Neuronal stem cell (in vitro differentiated cells): ENCODE results near the gene CITED1.
"Not testable (repeated sequence)": the region's sequence is repeated elsewhere in the genome, so short reads cannot be mapped to it uniquely, and the experiment has no call there.

Experiments used
- DNase-seq: peaks from one replicate; pipeline ENCODE4 v3.0.0-alpha.2; 2013; ENCODE audit warnings: low spot score
- H2AFZ ChIP-seq: one replicate; pipeline ENCODE4 v1.6.1; 2013; ENCODE audit warnings: mild to moderate bottlenecking, low read length, inconsistent platforms
- H2AK5ac ChIP-seq: 2 replicates; pipeline ENCODE4 v1.6.1; 2013; ENCODE audit warnings: low read depth, mild to moderate bottlenecking, inconsistent platforms, low read length, moderate library complexity, mixed read lengths
- H2BK120ac ChIP-seq: 2 replicates; pipeline ENCODE4 v1.6.1; 2013; ENCODE audit warnings: low read depth, mild to moderate bottlenecking, inconsistent platforms, low read length, moderate library complexity, mixed read lengths
- H2BK12ac ChIP-seq: one replicate; pipeline ENCODE4 v1.6.1; 2013; ENCODE audit warnings: low read length, inconsistent platforms
- H2BK15ac ChIP-seq: 2 replicates; pipeline ENCODE4 v1.6.1; 2013; ENCODE audit warnings: mild to moderate bottlenecking, low read length, inconsistent platforms, mixed read lengths
- H2BK5ac ChIP-seq: one replicate; pipeline ENCODE4 v1.6.1; 2013; ENCODE audit warnings: inconsistent platforms, mild to moderate bottlenecking, low read length, moderate library complexity
- H3K14ac ChIP-seq: one replicate; pipeline ENCODE4 v1.6.1; 2013; ENCODE audit warnings: low read length, inconsistent platforms
- H3K18ac ChIP-seq: 2 replicates; pipeline ENCODE4 v1.6.1; 2013; ENCODE audit warnings: low read length, inconsistent platforms
- H3K23ac ChIP-seq: 2 replicates; pipeline ENCODE4 v1.6.1; 2013; ENCODE audit warnings: low read depth, mild to moderate bottlenecking, mixed read lengths, low read length, inconsistent platforms; ENCODE audit not compliant: poor library complexity
- H3K27ac ChIP-seq: replicated peaks from 3 replicates; pipeline ENCODE4 v1.5.1; 2013; ENCODE audit warnings: low read length, inconsistent platforms
- H3K27me3 ChIP-seq, 3 experiments: 2 replicates each; pipeline ENCODE4 v1.6.1; 2013; ENCODE audit warnings: low read length in 3 of 3, mild to moderate bottlenecking in 2 of 3, inconsistent platforms in 1 of 3, low read depth in 1 of 3, mixed read lengths in 1 of 3, moderate library complexity in 1 of 3; ENCODE audit not compliant: control insufficient read depth in 3 of 3, insufficient read depth in 3 of 3
- H3K36me3 ChIP-seq, 2 donors: replicated peaks in 1 of 2; 2 replicates each; pipeline ENCODE4 v1.6.1; 2013; ENCODE audit warnings: low read length in 2 of 2; ENCODE audit not compliant: control insufficient read depth in 2 of 2, insufficient read depth in 2 of 2
- H3K4ac ChIP-seq: 2 replicates; pipeline ENCODE4 v1.6.1; 2013; ENCODE audit warnings: inconsistent platforms, mild to moderate bottlenecking, low read length, moderate library complexity
- H3K4me1 ChIP-seq, 2 donors: 1 replicate in 1 of 2; 2 replicates in 1 of 2; pipeline ENCODE4 v1.6.1; 2013; ENCODE audit warnings: low read length in 2 of 2, low read depth in 1 of 2; ENCODE audit not compliant: control insufficient read depth in 2 of 2, insufficient read depth in 1 of 2
- H3K4me2 ChIP-seq: one replicate; pipeline ENCODE4 v1.6.1; 2013; ENCODE audit warnings: mild to moderate bottlenecking, low read length, inconsistent platforms; ENCODE audit not compliant: insufficient read depth, poor library complexity, severe bottlenecking
- H3K4me3 ChIP-seq, 2 donors: 2 replicates each; pipeline ENCODE4 v1.5.1; 2013; ENCODE audit warnings: low read length in 2 of 2, mild to moderate bottlenecking in 2 of 2, inconsistent platforms in 1 of 2, moderate library complexity in 1 of 2
- H3K79me1 ChIP-seq: one replicate; pipeline ENCODE4 v1.6.1; 2013; ENCODE audit warnings: low read depth, mild to moderate bottlenecking, inconsistent platforms, low read length, moderate library complexity
- H3K9ac ChIP-seq: one replicate; pipeline ENCODE4 v1.6.1; 2013; ENCODE audit warnings: mild to moderate bottlenecking, low read depth, low read length, inconsistent platforms; ENCODE audit not compliant: poor library complexity
- H3K9me3 ChIP-seq, 2 donors: replicated peaks in 1 of 2; 2 replicates each; pipeline versions ENCODE3 to v1.6.1; 2013; ENCODE audit warnings: low read length in 2 of 2, mild to moderate bottlenecking in 2 of 2, inconsistent platforms in 1 of 2, low read depth in 1 of 2, mixed read lengths in 1 of 2, moderate library complexity in 1 of 2; ENCODE audit not compliant: control insufficient read depth in 2 of 2, insufficient read depth in 1 of 2
- H4K8ac ChIP-seq: one replicate; pipeline ENCODE4 v1.6.1; 2013; ENCODE audit warnings: low read depth, mild to moderate bottlenecking, inconsistent platforms, low read length, moderate library complexity
- H4K91ac ChIP-seq: one replicate; pipeline ENCODE4 v1.6.1; 2013; ENCODE audit warnings: low read length, low read depth, mild to moderate bottlenecking, inconsistent platforms; ENCODE audit not compliant: poor library complexity
- WGBS, 2 donors: extraction: QIAGEN DNeasy Blood & Tissue Kit; methylation state at CpG; one replicate each; pipeline ENCODE4 v1.1.7; 2013; ENCODE audit warnings: missing lambda C conversion rate in 2 of 2, mixed read lengths in 1 of 2; ENCODE audit not compliant: insufficient read length in 2 of 2, insufficient replicate concordance in 1 of 2; ENCODE audit errors: extremely low coverage in 2 of 2; 5-methylcytosine and 5-hydroxymethylcytosine counted together

The CITED1 gene

DNA sequence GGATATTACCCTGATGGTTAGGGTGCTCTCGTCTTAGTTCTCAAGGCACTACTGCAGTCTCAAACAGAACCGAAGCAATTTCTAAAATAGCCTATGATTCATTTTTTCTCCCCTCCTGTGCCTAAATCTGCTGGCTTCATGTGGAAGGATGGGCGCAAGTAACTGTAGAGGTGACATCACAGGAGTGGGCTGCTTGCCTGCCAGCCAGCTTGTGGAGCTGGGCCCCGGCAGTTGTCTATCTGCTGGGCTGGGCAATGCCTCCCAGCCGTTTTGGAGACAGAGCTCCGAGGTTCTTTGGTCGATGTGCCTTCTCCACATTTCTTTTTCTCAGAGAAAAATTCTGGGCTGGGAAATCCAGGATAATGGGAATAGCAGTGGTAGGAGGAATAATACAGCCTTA, 34.3 kb upstream of the CITED1 start:
- no CpG with 5 or more reads among the region's 7 CpGs for WGBS, 2 donors
- Histone ChIP-seq H3K79me1 (no peaks in the 10 kb centered on the region), H2AFZ (no peak overlapping the region)

DNA sequence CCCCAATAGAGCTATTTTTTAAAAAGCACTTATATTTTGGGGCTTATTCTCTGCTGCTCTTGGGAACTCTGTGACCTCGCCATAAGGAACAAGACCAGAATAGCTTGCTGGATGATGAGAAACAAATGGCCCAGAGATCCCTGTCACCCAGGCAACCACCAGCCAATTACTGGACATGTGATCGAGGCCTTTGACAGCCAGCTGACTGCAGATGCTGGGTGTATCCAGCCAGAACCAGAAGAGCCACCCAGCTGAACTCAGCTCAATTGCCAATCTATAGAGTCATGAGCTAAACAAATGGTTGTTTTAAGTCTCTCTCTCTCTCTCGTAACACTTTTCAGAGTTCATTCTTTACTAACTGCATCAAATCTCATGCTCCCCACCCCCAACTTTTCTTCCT, 24.4 kb upstream of the CITED1 start:
- H3K18ac ChIP-seq = no peak overlapping the region
- no CpG with 5 or more reads among the region's 3 CpGs for WGBS, 2 donors

More for the DNA sequence above, 34.3 kb upstream of the CITED1 start:
- Histone ChIP-seq H3K27me3 (peaks cover 0 to 8% (median 0%) of the 10 kb centered on the region in 3 experiments), H3K27ac (no peak overlapping the region), H3K18ac (no peak overlapping the region), H4K8ac (no peak overlapping the region), H3K9me3 (no peaks in the 10 kb centered on the region), H3K4me1 (no peaks in the 10 kb centered on the region), H3K4ac (no peak overlapping the region), H2BK15ac (no peak overlapping the region), H2BK120ac (no peak overlapping the region), H3K4me2 (no peak overlapping the region), H2BK12ac (no peak overlapping the region), H3K4me3 (no peak overlapping the region), H2BK5ac (no peak overlapping the region), H3K23ac (no peak overlapping the region), H2AK5ac (no peak overlapping the region), H3K9ac (no peak overlapping the region), H4K91ac (no peak overlapping the region), H3K14ac (no peak overlapping the region), H3K36me3 (no peaks in the 10 kb centered on the region)
- no peak for DNase-seq

DNA sequence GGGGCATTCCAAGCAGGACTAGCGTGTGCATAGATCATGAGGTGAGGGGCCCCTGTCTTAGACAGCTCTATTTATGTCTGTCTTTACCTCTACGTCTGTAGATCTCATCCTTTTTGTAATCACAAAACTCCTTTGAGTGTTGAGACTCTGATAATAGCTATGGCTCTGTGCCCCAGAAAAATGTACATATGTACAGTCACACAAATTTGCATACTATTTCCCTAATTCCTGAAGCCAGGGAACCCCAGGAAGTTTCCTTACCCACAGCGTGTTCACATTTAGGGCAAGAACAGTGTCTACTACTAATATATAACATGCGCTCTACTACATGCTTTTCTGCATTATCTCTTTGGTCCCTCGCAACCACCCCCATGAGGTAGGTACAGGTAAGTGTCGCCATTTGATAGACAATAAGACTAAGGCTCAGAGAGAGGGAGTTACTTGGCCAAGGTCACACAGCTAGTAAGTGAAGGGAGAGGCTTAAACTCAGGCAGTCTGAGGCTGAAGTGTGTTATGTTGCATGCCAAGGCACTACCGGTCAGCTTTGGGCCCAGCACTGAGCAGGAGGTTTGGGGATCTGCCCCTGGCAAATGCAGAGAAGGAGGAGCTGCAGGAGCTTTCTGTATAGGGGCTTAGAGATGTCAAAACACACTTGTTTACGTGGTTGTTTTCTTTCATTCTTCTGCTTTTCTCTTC, 21.0 kb upstream of the CITED1 start:
- H3K9me3 ChIP-seq = no peaks in the 10 kb centered on the region
- no peak overlapping the region for H4K91ac ChIP-seq
- no peak overlapping the region for H4K8ac ChIP-seq
- no peak overlapping the region for H3K4me3 ChIP-seq
- no peak overlapping the region for H3K4me2 ChIP-seq
- DNase-seq = no peak
- H3K4ac ChIP-seq = no peak overlapping the region
- no peaks in the 10 kb centered on the region for H3K79me1 ChIP-seq
- H3K27ac ChIP-seq = no peak overlapping the region
- no peak overlapping the region for H3K18ac ChIP-seq
- no CpG with 5 or more reads among the region's 8 CpGs for WGBS, 2 donors
- H2BK15ac ChIP-seq = no peak overlapping the region
- H3K23ac ChIP-seq = no peak overlapping the region
- no peak overlapping the region for H2AFZ ChIP-seq
- no peak overlapping the region for H2BK120ac ChIP-seq
- no peak overlapping the region for H3K9ac ChIP-seq
- no peaks in the 10 kb centered on the region for H3K4me1 ChIP-seq
- H3K27me3 ChIP-seq = peaks cover 0 to 7% (median 0%) of the 10 kb centered on the region in 3 experiments
- no peak overlapping the region for H2BK12ac ChIP-seq
- H2BK5ac ChIP-seq = no peak overlapping the region
- no peak overlapping the region for H3K14ac ChIP-seq
- H2AK5ac ChIP-seq = no peak overlapping the region
- no peaks in the 10 kb centered on the region for H3K36me3 ChIP-seq

More for the DNA sequence above, 24.4 kb upstream of the CITED1 start:
- no peak overlapping the region for H2AK5ac ChIP-seq
- no peak overlapping the region for H3K9ac ChIP-seq
- H2AFZ ChIP-seq = no peak overlapping the region
- H3K14ac ChIP-seq = no peak overlapping the region
- H3K9me3 ChIP-seq = no peaks in the 10 kb centered on the region
- H4K91ac ChIP-seq = no peak overlapping the region
- no peak overlapping the region for H2BK15ac ChIP-seq
- H3K4me3 ChIP-seq = no peak overlapping the region
- no peak overlapping the region for H3K23ac ChIP-seq
- no peak overlapping the region for H2BK5ac ChIP-seq
- no peak overlapping the region for H2BK120ac ChIP-seq
- DNase-seq = no peak
- no peak overlapping the region for H2BK12ac ChIP-seq
- peaks cover 0 to 7% (median 0%) of the 10 kb centered on the region in 3 experiments for H3K27me3 ChIP-seq
- H3K4ac ChIP-seq = no peak overlapping the region
- no peaks in the 10 kb centered on the region for H3K4me1 ChIP-seq
- H3K4me2 ChIP-seq = no peak overlapping the region
- no peaks in the 10 kb centered on the region for H3K36me3 ChIP-seq
- no peak overlapping the region for H4K8ac ChIP-seq
- H3K79me1 ChIP-seq = no peaks in the 10 kb centered on the region
- H3K27ac ChIP-seq = no peak overlapping the region

DNA sequence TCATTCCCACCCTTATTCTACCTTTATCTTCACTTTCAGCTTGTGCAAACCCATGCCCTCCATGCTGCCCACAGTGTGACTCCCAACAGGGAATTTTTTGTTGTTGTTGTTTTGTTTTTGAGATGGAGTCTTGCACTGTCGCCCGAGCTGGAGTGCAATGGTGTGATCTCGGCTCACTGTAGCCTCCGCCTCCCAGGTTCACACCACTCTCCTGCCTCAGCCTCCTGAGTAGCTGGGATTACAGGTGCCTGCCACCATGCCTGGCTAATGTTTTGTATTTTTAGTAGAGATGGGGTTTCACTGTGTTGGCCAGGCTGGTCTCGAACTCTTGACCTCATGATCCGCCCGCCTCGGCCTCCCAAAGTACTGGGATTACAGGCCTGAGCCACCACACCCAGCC, 13.9 kb upstream of the CITED1 start:
- H3K4me2 ChIP-seq, H3K9me3 ChIP-seq: not testable (repeated sequence)
- no CpG with 5 or more reads among the region's 8 CpGs for WGBS, 2 donors

More for the DNA sequence above, 13.9 kb upstream of the CITED1 start:
- not testable (repeated sequence) for H3K18ac ChIP-seq, H4K8ac ChIP-seq, H3K79me1 ChIP-seq, H3K4me3 ChIP-seq, H2AK5ac ChIP-seq, H3K36me3 ChIP-seq, H4K91ac ChIP-seq, H2BK120ac ChIP-seq, H3K23ac ChIP-seq, H3K14ac ChIP-seq, H2BK12ac ChIP-seq, H2BK5ac ChIP-seq, DNase-seq, H3K4me1 ChIP-seq, H3K27ac ChIP-seq, H3K4ac ChIP-seq, H2AFZ ChIP-seq, H2BK15ac ChIP-seq, H3K9ac ChIP-seq
- H3K27me3 ChIP-seq = peaks cover 0 to 21% (median 0%) of the 10 kb centered on the region in 3 experiments
